ENCODE measurements around the gene TAGLN. TPM values are rescaled to one million over a fixed set of nuclear protein-coding genes. Genes with fewer than 3 reads are reported as not detected.

TAGLN gene
- total and polyA plus RNA-seq, 9 of the 15 experiments (the other 6 are each of a cell fraction or from before 2014, with no cell fraction given): 0.21 to 4.9 (median 1.1) TPM

- TF ChIP-seq E2F1 (CRISPR knock-in tag; IDR thresholded peaks at IDR 0.05): no peak
- no peak for TF ChIP-seq ELF2 (CRISPR knock-in tag; IDR thresholded peaks at IDR 0.05)
- no peak for TF ChIP-seq RNF219 (CRISPR knock-in tag; IDR thresholded peaks at IDR 0.05)
- 0 out of 2 replicates have a peak, but pooled peaks have one; percentile 21 for TF ChIP-seq TARDBP (IDR thresholded peaks at IDR 0.05)
- TF ChIP-seq ILF3 (IDR thresholded peaks at IDR 0.05; ENCODE audit: borderline replicate concordance): no peak
- no peak for TF ChIP-seq ESRRB (CRISPR knock-in tag; IDR thresholded peaks at IDR 0.05; ENCODE audit: borderline replicate concordance)
- TF ChIP-seq ZNF408 (CRISPR knock-in tag; IDR thresholded peaks at IDR 0.05; ENCODE audit: low read depth): no peak
- no peak for TF ChIP-seq NR2C1 (IDR thresholded peaks at IDR 0.05)
- TF ChIP-seq NR2C1 (tag; IDR thresholded peaks at IDR 0.05): no peak
- TF ChIP-seq NFIX (CRISPR knock-in tag; IDR thresholded peaks at IDR 0.05; ENCODE audit: low read depth): no peak
- TF ChIP-seq ZNF830 (CRISPR knock-in tag; IDR thresholded peaks at IDR 0.05): no peak
- TF ChIP-seq SAFB2 (IDR thresholded peaks at IDR 0.05; ENCODE audit: borderline replicate concordance, low read depth, low read length, severe bottlenecking): no peak
- TF ChIP-seq TAF1 (IDR thresholded peaks at IDR 0.05; ENCODE audit: control insufficient read depth, extremely low read depth, insufficient read depth, low read length, severe bottlenecking): peak; percentile 45
- TF ChIP-seq ZNF79 (CRISPR knock-in tag; IDR thresholded peaks at IDR 0.05; ENCODE audit: low read depth): no peak
- TF ChIP-seq KLF16 (IDR thresholded peaks at IDR 0.05): no peak
- no peak for TF ChIP-seq FOXK1 (CRISPR knock-in tag; IDR thresholded peaks at IDR 0.05; ENCODE audit: borderline replicate concordance)
- no peak for TF ChIP-seq IRF1 (CRISPR knock-in tag; IDR thresholded peaks at IDR 0.05; ENCODE audit: borderline replicate concordance)
- no peak for TF ChIP-seq THRAP3 (IDR thresholded peaks at IDR 0.05; ENCODE audit: borderline replicate concordance)
- no peak; the same call in 1 of the 2 replicates for TF ChIP-seq HCFC1 (IDR thresholded peaks at IDR 0.05; ENCODE audit: low read depth, low read length)
- TF ChIP-seq CHCHD3 (CRISPR knock-in tag; IDR thresholded peaks at IDR 0.05): no peak
- TF ChIP-seq STAG1 (CRISPR knock-in tag; IDR thresholded peaks at IDR 0.05; ENCODE audit: borderline replicate concordance): no peak
- TF ChIP-seq ELK1 (CRISPR knock-in tag; IDR thresholded peaks at IDR 0.05): no peak
Observed at GRCh38 chr11:117180661-117181585, 18.2 kb upstream of the TAGLN start (continued).

All from K562 (cell line).